Peyer's patch (tissue), 4 donors: ENCODE measurements around the gene NSL1.

Experiments
- CTCF ChIP-seq, 6 experiments: fragments of 450-650 bp in 4 of 6; fragments of 200-600 bp in 2 of 6; sonication (generic) in 1 of 6; IDR thresholded peaks; one replicate each; pipeline ENCODE4 v1.5.1; 2017 to 2019; ENCODE audit warnings: antibody characterized with exemption in 6 of 6, mild to moderate bottlenecking in 3 of 6, moderate library complexity in 1 of 6
- POLR2A ChIP-seq, 2 donors: fragments of 450-650 bp; IDR thresholded peaks; one replicate each; pipeline ENCODE4 v1.5.1; 2017; ENCODE audit warnings: antibody characterized with exemption in 2 of 2, mild to moderate bottlenecking in 2 of 2, moderate library complexity in 2 of 2

- TF ChIP-seq CTCF (IDR thresholded peaks at IDR 0.05) (no peak), POLR2A (IDR thresholded peaks at IDR 0.05) (no peak)
These were observed 36.8 kb upstream of the NSL1 start for GRCh38 chr1:212828395-212828794.
